Neuronal stem cell (in vitro differentiated cells): Measurements from ENCODE around the gene ITGB6.
A peak's percentile ranks its signal among the peaks of the same experiment; 100 is the strongest.

Experiments used
- DNase-seq: peaks from one replicate; pipeline ENCODE4 v3.0.0-alpha.2; 2013; ENCODE audit warnings: low spot score
- H2AFZ ChIP-seq: one replicate; pipeline ENCODE4 v1.6.1; 2013; ENCODE audit warnings: mild to moderate bottlenecking, low read length, inconsistent platforms
- H2AK5ac ChIP-seq: 2 replicates; pipeline ENCODE4 v1.6.1; 2013; ENCODE audit warnings: low read depth, mild to moderate bottlenecking, inconsistent platforms, low read length, moderate library complexity, mixed read lengths
- H2BK120ac ChIP-seq: 2 replicates; pipeline ENCODE4 v1.6.1; 2013; ENCODE audit warnings: low read depth, mild to moderate bottlenecking, inconsistent platforms, low read length, moderate library complexity, mixed read lengths
- H2BK12ac ChIP-seq: one replicate; pipeline ENCODE4 v1.6.1; 2013; ENCODE audit warnings: low read length, inconsistent platforms
- H2BK15ac ChIP-seq: 2 replicates; pipeline ENCODE4 v1.6.1; 2013; ENCODE audit warnings: mild to moderate bottlenecking, low read length, inconsistent platforms, mixed read lengths
- H2BK5ac ChIP-seq: one replicate; pipeline ENCODE4 v1.6.1; 2013; ENCODE audit warnings: inconsistent platforms, mild to moderate bottlenecking, low read length, moderate library complexity
- H3K14ac ChIP-seq: one replicate; pipeline ENCODE4 v1.6.1; 2013; ENCODE audit warnings: low read length, inconsistent platforms
- H3K18ac ChIP-seq: 2 replicates; pipeline ENCODE4 v1.6.1; 2013; ENCODE audit warnings: low read length, inconsistent platforms
- H3K23ac ChIP-seq: 2 replicates; pipeline ENCODE4 v1.6.1; 2013; ENCODE audit warnings: low read depth, mild to moderate bottlenecking, mixed read lengths, low read length, inconsistent platforms; ENCODE audit not compliant: poor library complexity
- H3K27ac ChIP-seq: replicated peaks from 3 replicates; pipeline ENCODE4 v1.5.1; 2013; ENCODE audit warnings: low read length, inconsistent platforms
- H3K27me3 ChIP-seq, 3 experiments: 2 replicates each; pipeline ENCODE4 v1.6.1; 2013; ENCODE audit warnings: low read length in 3 of 3, mild to moderate bottlenecking in 2 of 3, inconsistent platforms in 1 of 3, low read depth in 1 of 3, mixed read lengths in 1 of 3, moderate library complexity in 1 of 3; ENCODE audit not compliant: control insufficient read depth in 3 of 3, insufficient read depth in 3 of 3
- H3K36me3 ChIP-seq, 2 donors: replicated peaks in 1 of 2; 2 replicates each; pipeline ENCODE4 v1.6.1; 2013; ENCODE audit warnings: low read length in 2 of 2; ENCODE audit not compliant: control insufficient read depth in 2 of 2, insufficient read depth in 2 of 2
- H3K4ac ChIP-seq: 2 replicates; pipeline ENCODE4 v1.6.1; 2013; ENCODE audit warnings: inconsistent platforms, mild to moderate bottlenecking, low read length, moderate library complexity
- H3K4me1 ChIP-seq, 2 donors: 1 replicate in 1 of 2; 2 replicates in 1 of 2; pipeline ENCODE4 v1.6.1; 2013; ENCODE audit warnings: low read length in 2 of 2, low read depth in 1 of 2; ENCODE audit not compliant: control insufficient read depth in 2 of 2, insufficient read depth in 1 of 2
- H3K4me2 ChIP-seq: one replicate; pipeline ENCODE4 v1.6.1; 2013; ENCODE audit warnings: mild to moderate bottlenecking, low read length, inconsistent platforms; ENCODE audit not compliant: insufficient read depth, poor library complexity, severe bottlenecking
- H3K4me3 ChIP-seq, 2 donors: 2 replicates each; pipeline ENCODE4 v1.5.1; 2013; ENCODE audit warnings: low read length in 2 of 2, mild to moderate bottlenecking in 2 of 2, inconsistent platforms in 1 of 2, moderate library complexity in 1 of 2
- H3K79me1 ChIP-seq: one replicate; pipeline ENCODE4 v1.6.1; 2013; ENCODE audit warnings: low read depth, mild to moderate bottlenecking, inconsistent platforms, low read length, moderate library complexity
- H3K9ac ChIP-seq: one replicate; pipeline ENCODE4 v1.6.1; 2013; ENCODE audit warnings: mild to moderate bottlenecking, low read depth, low read length, inconsistent platforms; ENCODE audit not compliant: poor library complexity
- H3K9me3 ChIP-seq, 2 donors: replicated peaks in 1 of 2; 2 replicates each; pipeline versions ENCODE3 to v1.6.1; 2013; ENCODE audit warnings: low read length in 2 of 2, mild to moderate bottlenecking in 2 of 2, inconsistent platforms in 1 of 2, low read depth in 1 of 2, mixed read lengths in 1 of 2, moderate library complexity in 1 of 2; ENCODE audit not compliant: control insufficient read depth in 2 of 2, insufficient read depth in 1 of 2
- H4K8ac ChIP-seq: one replicate; pipeline ENCODE4 v1.6.1; 2013; ENCODE audit warnings: low read depth, mild to moderate bottlenecking, inconsistent platforms, low read length, moderate library complexity
- H4K91ac ChIP-seq: one replicate; pipeline ENCODE4 v1.6.1; 2013; ENCODE audit warnings: low read length, low read depth, mild to moderate bottlenecking, inconsistent platforms; ENCODE audit not compliant: poor library complexity
- WGBS, 2 donors: extraction: QIAGEN DNeasy Blood & Tissue Kit; methylation state at CpG; one replicate each; pipeline ENCODE4 v1.1.7; 2013; ENCODE audit warnings: missing lambda C conversion rate in 2 of 2, mixed read lengths in 1 of 2; ENCODE audit not compliant: insufficient read length in 2 of 2, insufficient replicate concordance in 1 of 2; ENCODE audit errors: extremely low coverage in 2 of 2; 5-methylcytosine and 5-hydroxymethylcytosine counted together

The ITGB6 gene

GRCh38 chr2:160137464-160137863, 62.6 kb downstream of the ITGB6 start:
- Histone ChIP-seq H2BK120ac (no peak overlapping the region), H3K9me3 (no peaks in the 10 kb centered on the region), H3K4ac (no peak overlapping the region), H3K23ac (no peak overlapping the region), H2BK5ac (no peak overlapping the region), H3K4me2 (no peak overlapping the region), H3K14ac (no peak overlapping the region), H2BK12ac (no peak overlapping the region), H3K18ac (peak overlapping the region; percentile 30), H3K4me1 (peaks cover 0 to 3% of the 10 kb centered on the region in 2 donors), H4K91ac (no peak overlapping the region), H3K4me3 (no peak overlapping the region), H3K27ac (no peak overlapping the region), H3K79me1 (no peaks in the 10 kb centered on the region), H2BK15ac (no peak overlapping the region), H3K27me3 (no peaks in the 10 kb centered on the region), H4K8ac (no peak overlapping the region), H3K36me3 (no peaks in the 10 kb centered on the region), H2AK5ac (no peak overlapping the region), H3K9ac (no peak overlapping the region), H2AFZ (peak overlapping the region; percentile 18)
- DNase-seq = no peak
- WGBS, 2 donors = no CpG with 5 or more reads among the region's 8 CpGs

DNA sequence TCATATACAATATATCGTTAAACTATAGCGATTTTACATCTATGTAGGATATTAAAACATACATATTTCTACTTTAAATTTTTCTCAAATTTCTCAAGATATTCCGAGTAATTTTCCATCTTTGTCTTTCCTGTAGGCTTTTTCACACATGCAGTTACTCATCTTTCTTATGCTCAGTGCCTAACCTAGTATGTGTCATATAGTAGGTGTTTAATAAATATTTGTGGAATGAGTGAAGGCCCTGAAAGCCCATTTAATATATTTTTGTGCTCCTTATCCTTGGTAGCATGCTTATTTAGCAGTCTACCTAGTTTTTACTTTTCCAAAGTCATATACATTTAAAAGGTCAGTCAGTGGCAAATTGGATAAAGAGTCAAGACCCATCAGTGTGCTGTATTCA, 67.3 kb downstream of the ITGB6 start:
- Histone ChIP-seq H3K9me3 (no peaks in the 10 kb centered on the region), H3K9ac (no peak overlapping the region)
- 100% methylated on average over 1 of the region's 3 CpGs; no CpG with 5 or more reads in 1 of the 2 donors for WGBS, 2 donors

GRCh38 chr2:160126756-160127155, 73.3 kb downstream of the ITGB6 start:
- peaks cover 0 to 1% of the 10 kb centered on the region in 2 donors for H3K4me1 ChIP-seq
- H3K9ac ChIP-seq = no peak overlapping the region
- no peak overlapping the region for H3K4ac ChIP-seq
- no peak overlapping the region for H3K23ac ChIP-seq
- no peak overlapping the region for H3K4me2 ChIP-seq
- H3K27me3 ChIP-seq = no peaks in the 10 kb centered on the region
- WGBS, 2 donors = no CpG with 5 or more reads among the region's 2 CpGs
- no peak overlapping the region for H2AK5ac ChIP-seq
- H2AFZ ChIP-seq = no peak overlapping the region
- no peak overlapping the region for H2BK120ac ChIP-seq
- H4K8ac ChIP-seq = no peak overlapping the region
- H3K79me1 ChIP-seq = no peaks in the 10 kb centered on the region
- no peak for DNase-seq
- H3K9me3 ChIP-seq = no peaks in the 10 kb centered on the region
- no peak overlapping the region for H3K18ac ChIP-seq
- no peak overlapping the region for H2BK5ac ChIP-seq
- no peak overlapping the region for H2BK12ac ChIP-seq
- no peak overlapping the region for H3K4me3 ChIP-seq
- H3K36me3 ChIP-seq = no peaks in the 10 kb centered on the region
- H4K91ac ChIP-seq = no peak overlapping the region
- H3K27ac ChIP-seq = no peak overlapping the region
- H3K14ac ChIP-seq = no peak overlapping the region
- H2BK15ac ChIP-seq = no peak overlapping the region

More for the DNA sequence above, 67.3 kb downstream of the ITGB6 start:
- no peak overlapping the region for H3K4ac ChIP-seq
- H3K23ac ChIP-seq = no peak overlapping the region
- H2AK5ac ChIP-seq = no peak overlapping the region
- H3K27ac ChIP-seq = no peak overlapping the region
- H3K4me3 ChIP-seq = no peak overlapping the region
- no peak overlapping the region for H3K18ac ChIP-seq
- H2BK12ac ChIP-seq = no peak overlapping the region
- no peak overlapping the region for H2BK5ac ChIP-seq
- no peak overlapping the region for H2BK15ac ChIP-seq
- no peak overlapping the region for H4K91ac ChIP-seq
- no peak for DNase-seq
- H3K79me1 ChIP-seq = no peaks in the 10 kb centered on the region
- no peaks in the 10 kb centered on the region for H3K36me3 ChIP-seq
- no peak overlapping the region for H2BK120ac ChIP-seq
- H3K14ac ChIP-seq = no peak overlapping the region
- no peak overlapping the region for H2AFZ ChIP-seq
- no peak overlapping the region for H4K8ac ChIP-seq
- peaks cover 0 to 3% of the 10 kb centered on the region in 2 donors for H3K4me1 ChIP-seq
- H3K4me2 ChIP-seq = no peak overlapping the region
- H3K27me3 ChIP-seq = no peaks in the 10 kb centered on the region

DNA sequence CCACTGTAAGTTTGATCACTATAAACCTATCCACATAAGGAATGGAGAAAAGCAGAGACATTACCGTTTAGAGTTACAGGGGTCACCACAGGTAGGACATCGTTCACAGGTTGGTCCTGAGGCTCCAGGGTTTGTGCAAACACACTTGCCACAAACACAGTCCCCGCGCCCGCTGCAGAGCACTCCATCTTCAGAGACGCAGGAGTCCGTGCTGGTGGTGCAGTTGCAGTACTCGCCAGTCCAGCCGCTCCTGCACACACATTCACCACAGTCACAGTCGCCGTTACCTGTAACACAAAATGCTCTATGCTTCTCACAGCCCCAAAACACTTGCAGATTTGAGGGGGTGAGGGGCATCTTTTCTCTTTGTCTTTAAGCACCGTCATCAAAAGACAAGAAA, 73.8 kb downstream of the ITGB6 start:
- Histone ChIP-seq H2AK5ac (no peak overlapping the region), H2BK5ac (no peak overlapping the region), H4K8ac (no peak overlapping the region), H3K9ac (no peak overlapping the region), H2BK120ac (no peak overlapping the region), H3K27me3 (no peaks in the 10 kb centered on the region), H4K91ac (no peak overlapping the region), H3K18ac (no peak overlapping the region), H3K4me2 (no peak overlapping the region), H3K14ac (no peak overlapping the region), H2AFZ (no peak overlapping the region), H3K4me1 (peaks cover 0 to 1% of the 10 kb centered on the region in 2 donors), H3K27ac (no peak overlapping the region), H3K23ac (no peak overlapping the region), H3K36me3 (no peaks in the 10 kb centered on the region), H3K9me3 (no peaks in the 10 kb centered on the region), H3K79me1 (no peaks in the 10 kb centered on the region), H3K4me3 (peak overlapping the region in 1 of 2 donors; percentile 46), H2BK15ac (no peak overlapping the region), H2BK12ac (no peak overlapping the region), H3K4ac (no peak overlapping the region)
- no peak for DNase-seq
- no CpG with 5 or more reads among the region's 12 CpGs for WGBS, 2 donors
